Measurements from ENCODE around the gene CCDC138.
A peak's percentile ranks its signal among the peaks of the same experiment; 100 is the strongest.

The CCDC138 gene

GRCh38 chr2:108854484-108854883 lies 67.9 kb downstream of the CCDC138 start:
- no peaks in the 10 kb centered on the region for H3K9me3 ChIP-seq (ENCODE audit: control insufficient read depth in 2 of 2, low read length in 2 of 2)
- H3K4me1 ChIP-seq (ENCODE audit: control insufficient read depth, insufficient read depth, low read length) = no peaks in the 10 kb centered on the region
- H3K36me3 ChIP-seq (ENCODE audit: control insufficient read depth in 2 of 2, insufficient read depth in 2 of 2, low read length in 2 of 2) = peaks cover 0 to under 1% of the 10 kb centered on the region in 2 donors
- no peaks in the 10 kb centered on the region for H3K27me3 ChIP-seq (ENCODE audit: control insufficient read depth in 1 of 2, insufficient read depth in 2 of 2, low read length in 2 of 2)
- no peak overlapping the region for H3K9ac ChIP-seq (ENCODE audit: low read length in 2 of 2)
- H3K27ac ChIP-seq (ENCODE audit: low read length) = no peak overlapping the region
- no peak overlapping the region for H3K4me3 ChIP-seq (ENCODE audit: low read length in 2 of 2)

DNA sequence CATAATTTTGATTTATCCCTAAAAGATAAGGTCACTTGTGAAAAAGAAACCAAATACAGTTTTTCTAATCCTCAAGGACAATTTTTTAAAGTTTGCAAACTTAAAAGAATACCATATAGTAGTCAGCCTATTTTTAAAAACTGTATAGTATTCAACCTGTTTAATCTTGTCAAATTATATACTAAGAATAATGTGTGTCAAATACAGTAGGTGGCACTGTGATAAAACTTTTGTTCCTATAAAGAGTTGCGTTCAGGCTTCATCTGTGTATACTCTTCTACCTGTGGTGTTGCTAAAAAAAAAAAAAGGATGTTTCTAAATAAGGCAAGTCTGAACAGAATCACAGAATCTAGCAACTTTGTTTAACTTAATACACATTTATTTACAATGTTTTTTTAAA lies 68.6 kb downstream of the CCDC138 start:
- no peak overlapping the region for H3K4me3 ChIP-seq (ENCODE audit: low read length in 2 of 2)
- no peaks in the 10 kb centered on the region for H3K27me3 ChIP-seq (ENCODE audit: control insufficient read depth in 1 of 2, insufficient read depth in 2 of 2, low read length in 2 of 2)
- H3K9me3 ChIP-seq (ENCODE audit: control insufficient read depth in 2 of 2, low read length in 2 of 2) = no peaks in the 10 kb centered on the region
- H3K4me1 ChIP-seq (ENCODE audit: control insufficient read depth, insufficient read depth, low read length) = no peaks in the 10 kb centered on the region
- H3K9ac ChIP-seq (ENCODE audit: low read length in 2 of 2) = no peak overlapping the region
- no peak overlapping the region for H3K27ac ChIP-seq (ENCODE audit: low read length)
- H3K36me3 ChIP-seq (ENCODE audit: control insufficient read depth in 2 of 2, insufficient read depth in 2 of 2, low read length in 2 of 2) = no peaks in the 10 kb centered on the region

GRCh38 chr2:108858894-108859293 lies 72.3 kb downstream of the CCDC138 start:
- no peak overlapping the region for H3K9ac ChIP-seq (ENCODE audit: low read length in 2 of 2)
- no peak overlapping the region for H3K27ac ChIP-seq (ENCODE audit: low read length)
- no peaks in the 10 kb centered on the region for H3K27me3 ChIP-seq (ENCODE audit: control insufficient read depth in 1 of 2, insufficient read depth in 2 of 2, low read length in 2 of 2)
- no peaks in the 10 kb centered on the region for H3K9me3 ChIP-seq (ENCODE audit: control insufficient read depth in 2 of 2, low read length in 2 of 2)
- no peak overlapping the region for H3K4me3 ChIP-seq (ENCODE audit: low read length in 2 of 2)
- H3K4me1 ChIP-seq (ENCODE audit: control insufficient read depth, insufficient read depth, low read length) = no peaks in the 10 kb centered on the region
- no peaks in the 10 kb centered on the region for H3K36me3 ChIP-seq (ENCODE audit: control insufficient read depth in 2 of 2, insufficient read depth in 2 of 2, low read length in 2 of 2)

DNA sequence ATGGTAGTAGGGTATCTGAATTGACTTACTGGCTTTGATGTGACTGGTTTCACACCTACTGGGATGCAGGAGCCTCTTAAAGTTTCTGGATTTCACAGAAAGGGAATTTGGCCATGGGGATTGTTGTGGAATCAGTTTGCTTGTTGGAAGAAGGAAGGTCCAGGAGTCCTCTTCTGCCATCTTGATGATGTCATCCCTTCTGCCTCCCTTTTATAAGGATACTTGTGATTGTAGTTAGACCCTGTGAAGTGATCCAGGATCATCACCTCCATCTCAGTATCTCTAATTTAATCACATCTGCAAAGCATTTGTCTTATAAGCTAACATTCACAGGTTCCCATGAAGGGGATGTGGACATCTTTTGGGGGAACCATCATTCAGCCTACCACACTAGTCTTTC lies 79.5 kb downstream of the CCDC138 start:
- Histone ChIP-seq H3K27me3 (ENCODE audit: control insufficient read depth in 1 of 2, insufficient read depth in 2 of 2, low read length in 2 of 2) (no peaks in the 10 kb centered on the region), H3K36me3 (ENCODE audit: control insufficient read depth in 2 of 2, insufficient read depth in 2 of 2, low read length in 2 of 2) (no peaks in the 10 kb centered on the region), H3K4me1 (ENCODE audit: control insufficient read depth, insufficient read depth, low read length) (no peaks in the 10 kb centered on the region), H3K4me3 (ENCODE audit: low read length in 2 of 2) (no peak overlapping the region), H3K27ac (ENCODE audit: low read length) (no peak overlapping the region), H3K9me3 (ENCODE audit: control insufficient read depth in 2 of 2, low read length in 2 of 2) (peaks cover 3 to 8% of the 10 kb centered on the region in 2 donors), H3K9ac (ENCODE audit: low read length in 2 of 2) (no peak overlapping the region)

GRCh38 chr2:108868911-108869310 lies 82.3 kb downstream of the CCDC138 start:
- Histone ChIP-seq H3K9ac (ENCODE audit: low read length in 2 of 2) (no peak overlapping the region), H3K27ac (ENCODE audit: low read length) (no peak overlapping the region), H3K36me3 (ENCODE audit: control insufficient read depth in 2 of 2, insufficient read depth in 2 of 2, low read length in 2 of 2) (no peaks in the 10 kb centered on the region), H3K4me1 (ENCODE audit: control insufficient read depth, insufficient read depth, low read length) (no peaks in the 10 kb centered on the region), H3K27me3 (ENCODE audit: control insufficient read depth in 1 of 2, insufficient read depth in 2 of 2, low read length in 2 of 2) (no peaks in the 10 kb centered on the region), H3K4me3 (ENCODE audit: low read length in 2 of 2) (no peak overlapping the region), H3K9me3 (ENCODE audit: control insufficient read depth in 2 of 2, low read length in 2 of 2) (peaks cover 3 to 8% of the 10 kb centered on the region in 2 donors)

- H3K9ac ChIP-seq (ENCODE audit: low read length in 2 of 2) = no peak overlapping the region
- no peaks in the 10 kb centered on the region for H3K4me1 ChIP-seq (ENCODE audit: control insufficient read depth, insufficient read depth, low read length)
- H3K9me3 ChIP-seq (ENCODE audit: control insufficient read depth in 2 of 2, low read length in 2 of 2) = peaks cover 3 to 8% of the 10 kb centered on the region in 2 donors
- H3K27ac ChIP-seq (ENCODE audit: low read length) = no peak overlapping the region
- no peaks in the 10 kb centered on the region for H3K36me3 ChIP-seq (ENCODE audit: control insufficient read depth in 2 of 2, insufficient read depth in 2 of 2, low read length in 2 of 2)
- no peaks in the 10 kb centered on the region for H3K27me3 ChIP-seq (ENCODE audit: control insufficient read depth in 1 of 2, insufficient read depth in 2 of 2, low read length in 2 of 2)
- no peak overlapping the region for H3K4me3 ChIP-seq (ENCODE audit: low read length in 2 of 2)
Measured at GRCh38 chr2:108869542-108869941, 83.0 kb downstream of the CCDC138 start.

DNA sequence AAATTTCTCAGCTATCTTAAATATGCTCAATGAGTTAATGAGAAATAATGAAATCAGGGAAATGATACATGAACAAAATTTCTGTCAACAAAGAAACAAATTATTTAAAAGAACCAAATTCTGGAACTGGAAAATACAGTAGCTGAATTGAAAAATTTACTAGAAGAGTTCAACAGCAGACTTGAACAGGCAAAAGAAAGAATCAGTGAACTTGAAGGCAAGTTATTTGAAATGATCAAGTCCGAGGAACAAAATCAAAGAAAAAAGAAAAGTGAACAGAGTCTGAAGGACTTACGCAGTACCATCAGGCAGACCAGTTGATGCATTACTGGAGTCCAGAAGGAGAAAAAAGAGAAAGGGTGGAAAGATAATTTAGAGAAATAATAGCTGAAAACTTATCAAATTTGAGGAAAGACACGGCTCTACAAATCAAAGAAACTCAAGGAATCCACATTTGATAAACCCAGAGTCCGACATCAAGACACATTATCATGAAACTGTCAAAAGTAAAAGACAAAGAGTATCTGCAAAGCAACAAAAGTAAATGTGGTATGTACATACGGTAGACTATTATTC lies 83.6 kb downstream of the CCDC138 start:
- H3K27me3 ChIP-seq (ENCODE audit: control insufficient read depth in 1 of 2, insufficient read depth in 2 of 2, low read length in 2 of 2) = no peaks in the 10 kb centered on the region
- no peak overlapping the region for H3K27ac ChIP-seq (ENCODE audit: low read length)
- no peak overlapping the region for H3K4me3 ChIP-seq (ENCODE audit: low read length in 2 of 2)
- H3K9ac ChIP-seq (ENCODE audit: low read length in 2 of 2) = no peak overlapping the region
- peaks cover 3 to 8% of the 10 kb centered on the region in 2 donors for H3K9me3 ChIP-seq (ENCODE audit: control insufficient read depth in 2 of 2, low read length in 2 of 2)
- H3K36me3 ChIP-seq (ENCODE audit: control insufficient read depth in 2 of 2, insufficient read depth in 2 of 2, low read length in 2 of 2) = no peaks in the 10 kb centered on the region
- H3K4me1 ChIP-seq (ENCODE audit: control insufficient read depth, insufficient read depth, low read length) = no peaks in the 10 kb centered on the region

GRCh38 chr2:108877506-108877905 lies 90.9 kb downstream of the CCDC138 start:
- no peaks in the 10 kb centered on the region for H3K4me1 ChIP-seq (ENCODE audit: control insufficient read depth, insufficient read depth, low read length)
- H3K9ac ChIP-seq (ENCODE audit: low read length in 2 of 2) = no peak overlapping the region
- H3K4me3 ChIP-seq (ENCODE audit: low read length in 2 of 2) = no peak overlapping the region
- H3K36me3 ChIP-seq (ENCODE audit: control insufficient read depth in 2 of 2, insufficient read depth in 2 of 2, low read length in 2 of 2) = no peaks in the 10 kb centered on the region
- H3K27me3 ChIP-seq (ENCODE audit: control insufficient read depth in 1 of 2, insufficient read depth in 2 of 2, low read length in 2 of 2) = no peaks in the 10 kb centered on the region
- peaks cover 0 to 3% of the 10 kb centered on the region in 2 donors for H3K9me3 ChIP-seq (ENCODE audit: control insufficient read depth in 2 of 2, low read length in 2 of 2)
- no peak overlapping the region for H3K27ac ChIP-seq (ENCODE audit: low read length)

GRCh38 chr2:108878276-108878675 lies 91.7 kb downstream of the CCDC138 start:
- Histone ChIP-seq H3K36me3 (ENCODE audit: control insufficient read depth in 2 of 2, insufficient read depth in 2 of 2, low read length in 2 of 2) (no peaks in the 10 kb centered on the region), H3K27ac (ENCODE audit: low read length) (no peak overlapping the region), H3K9me3 (ENCODE audit: control insufficient read depth in 2 of 2, low read length in 2 of 2) (peaks cover 2 to 5% of the 10 kb centered on the region in 2 donors), H3K27me3 (ENCODE audit: control insufficient read depth in 1 of 2, insufficient read depth in 2 of 2, low read length in 2 of 2) (no peaks in the 10 kb centered on the region), H3K4me1 (ENCODE audit: control insufficient read depth, insufficient read depth, low read length) (no peaks in the 10 kb centered on the region), H3K4me3 (ENCODE audit: low read length in 2 of 2) (no peak overlapping the region), H3K9ac (ENCODE audit: low read length in 2 of 2) (no peak overlapping the region)

DNA sequence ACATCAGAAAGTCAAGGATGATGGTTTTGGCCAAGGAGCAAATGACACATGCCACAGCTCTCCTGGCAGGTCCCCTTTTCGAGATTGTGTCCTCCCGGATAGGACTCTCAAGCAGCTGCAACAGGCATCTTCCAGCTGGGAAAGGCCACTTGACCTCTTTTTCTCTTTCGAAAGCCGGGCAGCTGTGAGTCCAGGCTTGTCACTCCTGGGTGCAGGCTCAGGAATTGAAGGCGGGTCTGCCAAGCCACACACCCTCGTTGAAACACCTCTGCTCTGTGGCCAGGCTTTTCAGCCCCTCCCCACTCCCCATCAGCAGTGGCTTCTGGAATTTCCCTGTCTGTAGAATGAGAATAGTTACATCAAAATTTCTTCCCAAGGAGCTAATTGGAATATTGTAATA lies 98.0 kb downstream of the CCDC138 start:
- Histone ChIP-seq H3K27me3 (ENCODE audit: control insufficient read depth in 1 of 2, insufficient read depth in 2 of 2, low read length in 2 of 2) (no peaks in the 10 kb centered on the region), H3K9me3 (ENCODE audit: control insufficient read depth in 2 of 2, low read length in 2 of 2) (peaks cover 2 to 5% of the 10 kb centered on the region in 2 donors)

GRCh38 chr2:108889907-108890306 lies 103.3 kb downstream of the CCDC138 start:
- no peak overlapping the region for H3K9ac ChIP-seq (ENCODE audit: low read length in 2 of 2)
- H3K9me3 ChIP-seq (ENCODE audit: control insufficient read depth in 2 of 2, low read length in 2 of 2) = peaks cover 0 to 6% of the 10 kb centered on the region in 2 donors
- no peak overlapping the region for H3K27ac ChIP-seq (ENCODE audit: low read length)
- peak overlapping the region in 1 of 2 donors; percentile 4 for H3K4me3 ChIP-seq (ENCODE audit: low read length in 2 of 2)
- H3K36me3 ChIP-seq (ENCODE audit: control insufficient read depth in 2 of 2, insufficient read depth in 2 of 2, low read length in 2 of 2) = no peaks in the 10 kb centered on the region
- no peaks in the 10 kb centered on the region for H3K27me3 ChIP-seq (ENCODE audit: control insufficient read depth in 1 of 2, insufficient read depth in 2 of 2, low read length in 2 of 2)
- no peaks in the 10 kb centered on the region for H3K4me1 ChIP-seq (ENCODE audit: control insufficient read depth, insufficient read depth, low read length)

More for the DNA sequence above, 98.0 kb downstream of the CCDC138 start:
- Histone ChIP-seq H3K4me1 (ENCODE audit: control insufficient read depth, insufficient read depth, low read length) (no peaks in the 10 kb centered on the region), H3K9ac (ENCODE audit: low read length in 2 of 2) (no peak overlapping the region), H3K36me3 (ENCODE audit: control insufficient read depth in 2 of 2, insufficient read depth in 2 of 2, low read length in 2 of 2) (no peaks in the 10 kb centered on the region), H3K4me3 (ENCODE audit: low read length in 2 of 2) (no peak overlapping the region), H3K27ac (ENCODE audit: low read length) (no peak overlapping the region)

All from stomach smooth muscle (tissue), 2 donors.